ENCODE results near the gene ZNF283. TPM values are rescaled to one million over a fixed set of nuclear protein-coding genes. Genes with fewer than 3 reads are reported as not detected.
A peak's percentile ranks its signal among the peaks of the same experiment; 100 is the strongest.
"Not testable (repeated sequence)": the region's sequence is repeated elsewhere in the genome, so short reads cannot be mapped to it uniquely, and the experiment has no call there.

Gene ZNF283
- total RNA-seq, 1 experiment from 2014 or later = 8.2 TPM

DNA sequence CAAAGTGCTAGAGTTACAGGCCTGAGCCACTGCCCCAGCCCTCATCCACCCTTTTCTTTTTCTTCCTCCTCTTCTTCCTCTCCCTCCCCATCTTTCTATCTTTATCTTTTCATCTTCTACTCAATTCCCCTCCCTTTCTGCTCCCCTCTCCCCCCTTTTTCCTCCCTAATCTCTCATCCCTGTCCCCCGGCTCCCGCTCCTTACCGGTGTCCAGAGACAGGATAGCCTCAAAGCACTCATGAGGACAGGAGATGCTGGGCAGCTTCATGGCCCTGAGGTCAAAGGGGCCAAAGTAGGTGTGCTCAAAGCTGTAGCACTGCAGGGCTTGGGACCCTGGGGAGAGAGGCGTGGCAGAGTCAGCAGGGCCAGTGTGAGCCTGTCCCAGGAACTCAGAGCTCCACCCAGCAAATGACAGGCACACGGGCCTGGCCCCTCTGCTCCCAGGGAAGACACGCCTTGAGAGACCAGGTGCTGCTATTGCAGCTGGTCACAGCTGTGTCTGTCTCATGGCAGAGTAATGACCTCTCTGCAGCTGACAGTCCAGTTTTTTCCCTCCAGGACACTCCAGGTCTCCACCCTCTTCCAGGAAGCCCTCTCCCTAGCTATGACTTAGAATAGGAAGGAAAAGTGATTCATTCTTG is 27.5 kb upstream of the ZNF283 start:
- DNase-seq (ENCODE audit: low read depth) = peak; percentile 44

DNA sequence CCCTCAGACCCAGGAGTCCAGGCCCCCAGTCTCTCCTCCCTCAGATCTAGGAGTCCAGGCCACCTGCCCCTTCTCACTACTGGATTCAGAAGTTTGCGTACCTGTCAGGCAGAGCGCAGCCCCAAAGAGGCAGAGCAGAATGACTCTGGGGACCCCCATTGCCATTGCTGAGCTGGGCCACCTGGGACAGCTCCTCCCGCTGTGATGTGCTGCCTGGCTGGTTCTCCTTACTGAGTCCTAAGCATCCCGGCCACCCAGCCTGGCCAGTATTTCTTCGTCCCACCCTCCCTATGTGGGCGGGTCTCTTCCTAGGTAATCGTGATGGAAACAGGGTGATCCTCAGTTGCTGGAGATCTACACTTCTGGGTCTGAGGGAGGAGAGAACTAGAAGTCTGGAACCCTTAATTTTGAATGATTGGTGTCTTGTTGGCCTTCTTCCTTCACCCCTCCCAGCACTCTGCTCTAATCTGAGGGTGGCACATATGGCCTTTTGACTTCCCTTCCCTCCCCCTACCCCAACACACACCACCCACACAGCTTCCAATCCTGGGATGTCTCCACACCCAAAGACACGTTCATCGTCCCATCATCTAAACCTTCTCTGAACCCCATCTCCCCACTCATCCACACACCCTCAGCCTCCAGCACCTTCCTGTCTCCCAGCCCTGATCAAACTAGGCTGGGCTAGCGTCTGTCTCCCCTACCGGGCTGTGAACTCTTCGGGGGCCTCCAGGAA is 24.7 kb upstream of the ZNF283 start, which contains the start of gene LYPD5:
Gene LYPD5 (minus strand): TSS at position 232 of the 736 bp plus-strand sequence. CDS start 67 bp downstream, at position 165.
- DNase-seq (ENCODE audit: low read depth) = no peak

DNA sequence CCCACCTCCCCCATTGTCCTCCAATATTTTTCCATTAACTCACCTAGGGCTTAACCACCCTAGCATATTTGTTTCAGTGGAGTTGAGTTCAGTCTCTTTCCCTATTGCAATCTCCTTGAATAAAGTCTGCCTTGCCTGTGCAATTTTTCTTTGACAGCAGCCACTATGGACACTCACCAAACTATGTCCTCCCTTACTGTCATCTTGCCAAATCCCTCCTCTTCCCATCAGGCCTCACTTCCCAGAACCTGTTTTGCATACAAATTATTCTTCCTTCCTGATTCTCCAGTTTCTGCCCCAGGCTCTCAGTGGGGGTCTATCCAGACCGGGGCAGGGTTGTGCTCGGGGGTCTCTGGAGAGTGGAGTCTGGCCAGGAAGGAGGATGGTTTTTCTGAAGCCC is 22.7 kb upstream of the ZNF283 start:
- no peak for DNase-seq (ENCODE audit: low read depth)

DNA sequence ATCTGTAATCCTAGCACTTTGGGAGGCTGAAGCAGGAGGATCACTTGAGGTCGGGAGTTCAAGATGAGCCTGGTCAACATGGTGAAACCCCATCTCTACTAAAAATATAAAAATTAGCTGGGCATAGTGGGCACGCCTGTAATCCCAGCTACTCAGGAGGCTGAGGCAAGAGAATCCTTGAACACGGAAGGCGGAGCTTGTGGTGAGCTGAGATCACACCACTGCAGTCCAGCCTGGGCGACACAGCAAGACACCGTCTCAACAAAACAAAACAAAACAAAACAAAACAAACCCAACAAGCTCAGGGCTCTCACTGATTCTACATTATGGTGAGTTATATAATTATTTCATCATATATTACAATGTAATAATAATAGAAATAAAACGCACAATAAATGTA is 20.7 kb upstream of the ZNF283 start:
- not testable (repeated sequence) for DNase-seq (ENCODE audit: low read depth)

GRCh38 chr19:43806848-43807247 is 20.3 kb upstream of the ZNF283 start:
- DNase-seq (ENCODE audit: low read depth) = no peak

GRCh38 chr19:43807651-43808050 is 19.5 kb upstream of the ZNF283 start:
- DNase-seq (ENCODE audit: low read depth) = peak; percentile 55

GRCh38 chr19:43809762-43810696 is 17.1 kb upstream of the ZNF283 start:
- DNase-seq (ENCODE audit: low read depth) = peak; percentile 59

- DNase-seq (ENCODE audit: low read depth) = no peak
Measured at GRCh38 chr19:43811837-43812236, 15.3 kb upstream of the ZNF283 start.

- DNase-seq (ENCODE audit: low read depth) = no peak
Measured at GRCh38 chr19:43812259-43812658, 14.9 kb upstream of the ZNF283 start.

DNA sequence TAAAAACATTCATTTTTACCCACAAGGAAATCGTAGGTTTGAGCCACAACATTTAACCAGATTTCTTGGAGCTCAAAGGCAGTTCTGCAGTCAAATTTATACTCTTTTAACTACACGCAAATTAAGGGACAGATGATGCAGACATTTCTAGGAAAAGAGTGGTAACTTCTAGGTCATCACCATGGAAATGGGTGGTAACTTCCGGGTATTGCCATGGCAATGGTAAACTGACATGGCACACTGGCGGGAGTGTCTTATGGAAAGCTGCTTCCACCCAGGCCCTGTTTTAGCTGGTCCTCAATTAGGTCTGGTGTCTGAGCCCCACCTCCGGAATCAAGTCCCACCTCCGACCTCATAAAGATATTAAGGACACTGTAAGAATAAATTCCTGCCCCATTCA is 14.4 kb upstream of the ZNF283 start:
- no peak for DNase-seq (ENCODE audit: low read depth)

DNA sequence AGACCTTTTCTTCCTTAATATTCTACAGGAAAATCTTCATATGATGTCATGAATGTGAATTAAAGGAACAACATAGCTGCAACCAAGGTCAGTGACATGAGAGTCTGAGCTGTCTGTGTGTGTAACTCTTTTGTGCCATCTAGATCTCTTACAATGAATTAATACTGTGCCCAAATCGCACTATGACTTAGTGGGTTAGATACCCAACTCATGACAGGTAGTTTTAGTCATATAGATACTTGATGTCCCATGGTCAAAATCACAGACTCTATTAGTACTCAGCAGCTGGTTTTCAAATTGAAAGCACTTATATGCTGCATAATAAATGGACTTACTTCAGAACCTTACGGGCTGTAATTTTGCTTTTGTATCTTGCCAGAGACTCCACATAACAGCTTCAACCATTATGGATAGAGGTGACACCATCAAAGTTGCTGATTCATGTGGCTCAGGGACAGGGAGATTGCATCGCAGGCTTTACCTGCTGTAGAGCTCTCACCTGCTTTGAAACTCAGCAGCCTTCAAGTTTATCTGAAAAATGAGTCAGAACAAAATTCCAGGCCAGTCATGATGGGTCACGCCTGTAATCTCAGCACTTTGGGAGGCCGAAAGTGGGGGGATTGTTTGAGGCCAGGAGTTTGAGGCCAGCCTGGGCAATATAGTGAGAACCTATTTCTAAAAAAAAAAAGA is 12.3 kb upstream of the ZNF283 start:
- no peak for DNase-seq (ENCODE audit: low read depth)

DNA sequence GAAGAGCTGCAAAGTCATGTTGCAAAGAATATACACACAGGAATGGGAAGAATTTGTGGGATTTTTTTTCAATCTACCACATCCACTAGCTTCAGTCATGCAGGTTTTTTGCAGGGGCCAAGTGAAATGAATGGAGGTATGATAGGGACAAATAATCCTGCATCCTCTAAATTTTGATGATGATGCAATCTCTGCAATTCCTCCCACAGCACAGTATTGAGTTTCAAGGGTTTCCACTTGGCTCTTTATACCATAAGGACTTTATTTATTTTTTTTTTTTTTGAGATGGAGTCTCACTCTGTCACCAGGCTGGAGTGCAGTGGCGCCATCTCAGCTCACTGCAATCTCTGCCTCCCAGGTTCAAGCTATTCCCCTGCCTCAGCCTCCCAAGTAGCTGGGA is 9.7 kb upstream of the ZNF283 start:
- DNase-seq (ENCODE audit: low read depth) = not testable (repeated sequence)

DNA sequence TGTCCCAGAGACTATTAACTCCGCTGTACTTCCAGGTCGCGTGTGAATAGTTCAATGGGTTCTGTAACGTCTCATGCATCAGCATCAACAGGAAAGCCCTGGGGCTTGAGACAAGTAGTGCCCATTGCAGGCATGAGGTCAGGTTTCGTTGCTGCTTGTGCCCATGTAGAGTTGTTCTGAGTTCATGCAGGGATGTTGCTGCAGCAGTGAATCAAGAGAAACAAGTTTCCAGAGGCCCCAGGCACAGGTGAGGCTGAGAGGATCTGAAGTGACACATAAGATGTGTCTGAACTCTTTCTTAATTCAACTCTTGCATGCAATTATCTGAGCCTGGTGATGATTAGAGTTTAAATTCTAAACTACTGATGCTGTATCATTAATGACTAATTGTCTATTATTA is 8.6 kb upstream of the ZNF283 start:
- DNase-seq (ENCODE audit: low read depth) = no peak

DNA sequence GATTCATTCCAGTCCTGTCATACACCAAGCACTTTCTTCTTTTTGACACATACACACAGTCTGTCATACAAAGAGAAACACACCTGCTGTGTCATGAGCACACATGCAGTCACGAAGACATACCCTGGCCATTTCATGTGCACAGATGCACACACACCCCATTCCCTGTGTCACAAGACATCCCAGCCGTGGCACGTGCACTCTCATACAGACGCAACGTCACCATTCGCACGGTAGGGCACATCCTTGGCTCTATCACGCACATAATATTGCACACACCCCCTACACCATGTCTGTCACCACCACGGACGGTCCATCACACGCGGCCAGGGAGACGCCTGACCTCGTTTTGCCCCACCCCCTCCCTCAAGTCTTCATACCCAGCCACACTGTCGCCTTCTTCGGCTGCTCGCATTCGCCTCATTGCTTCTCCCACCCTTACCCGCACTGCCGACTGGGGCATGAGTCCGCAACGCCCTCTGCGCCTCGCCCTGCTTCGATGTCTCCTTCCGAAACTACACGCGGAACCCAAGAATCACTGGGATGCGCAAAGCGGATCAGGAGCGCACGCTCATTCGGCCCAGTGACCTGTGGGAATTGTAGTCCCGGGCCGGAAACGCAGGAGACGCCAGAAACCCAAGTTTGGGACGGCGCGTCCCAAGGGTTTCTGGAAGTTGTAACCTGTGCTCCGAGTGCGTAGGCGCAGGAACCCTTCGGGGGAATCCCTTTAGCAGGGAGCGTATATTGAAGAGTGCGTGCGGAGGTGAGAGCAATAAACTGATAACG is 6.8 kb upstream of the ZNF283 start:
- DNase-seq (ENCODE audit: low read depth) = no peak

- no peak for DNase-seq (ENCODE audit: low read depth)
Measured at GRCh38 chr19:43820884-43821215, 6.3 kb upstream of the ZNF283 start.

DNA sequence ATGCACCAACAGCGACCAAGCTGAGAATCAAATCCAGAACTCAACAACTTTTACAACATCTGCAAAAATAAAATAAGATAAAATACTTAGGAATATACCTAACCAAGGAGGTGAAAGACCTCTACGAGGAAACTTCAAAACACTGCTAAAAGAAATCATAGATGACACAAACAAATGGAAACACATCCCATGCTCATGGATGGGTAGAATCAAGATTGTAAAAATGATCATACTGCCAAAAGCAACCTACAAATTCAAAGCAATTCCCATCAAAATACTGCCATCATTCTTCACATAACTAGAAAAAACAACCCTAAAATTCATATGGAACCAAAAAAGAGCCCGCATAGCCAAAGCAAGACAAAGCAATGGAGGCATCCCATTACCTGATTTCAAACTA is 3.3 kb upstream of the ZNF283 start:
- DNase-seq (ENCODE audit: low read depth) = not testable (repeated sequence)

- not testable (repeated sequence) for DNase-seq (ENCODE audit: low read depth)
Measured at GRCh38 chr19:43824572-43824971, 2.5 kb upstream of the ZNF283 start.

DNA sequence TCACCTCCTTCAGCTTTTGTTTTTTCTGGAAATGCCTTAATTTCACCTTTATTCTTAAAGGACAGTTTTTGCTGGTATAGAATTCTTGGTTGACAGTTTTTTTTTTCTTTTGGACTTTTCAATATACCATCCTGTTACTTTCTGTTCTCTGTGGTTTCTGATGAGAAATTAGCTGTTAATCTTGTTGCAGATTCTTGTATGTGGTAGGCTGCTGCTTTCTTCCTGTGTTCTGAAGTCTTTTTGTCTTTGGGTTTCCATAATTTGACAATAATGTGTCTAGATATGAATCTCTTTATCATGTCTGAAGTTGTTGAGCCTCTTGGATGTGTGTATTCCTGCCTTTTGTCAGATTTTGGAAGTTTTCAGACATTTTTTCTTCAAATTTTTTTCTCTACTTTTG is 12.0 kb downstream of the ZNF283 start:
- no peak for DNase-seq (ENCODE audit: low read depth)

- DNase-seq (ENCODE audit: low read depth) = no peak
Measured at GRCh38 chr19:43842007-43842406, 14.9 kb downstream of the ZNF283 start.

DNA sequence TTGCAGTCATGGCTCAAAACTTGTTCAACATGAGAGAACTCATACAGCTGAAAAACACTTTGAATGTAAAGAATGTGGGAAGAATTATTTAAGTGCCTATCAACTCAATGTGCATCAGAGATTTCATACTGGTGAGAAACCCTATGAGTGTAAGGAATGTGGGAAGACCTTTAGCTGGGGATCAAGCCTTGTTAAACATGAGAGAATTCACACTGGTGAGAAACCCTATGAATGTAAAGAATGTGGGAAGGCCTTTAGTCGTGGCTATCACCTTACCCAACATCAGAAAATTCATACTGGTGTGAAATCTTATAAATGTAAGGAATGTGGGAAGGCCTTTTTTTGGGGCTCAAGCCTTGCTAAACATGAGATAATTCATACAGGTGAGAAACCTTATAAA is 20.1 kb downstream of the ZNF283 start:
- DNase-seq (ENCODE audit: low read depth) = no peak

DNA sequence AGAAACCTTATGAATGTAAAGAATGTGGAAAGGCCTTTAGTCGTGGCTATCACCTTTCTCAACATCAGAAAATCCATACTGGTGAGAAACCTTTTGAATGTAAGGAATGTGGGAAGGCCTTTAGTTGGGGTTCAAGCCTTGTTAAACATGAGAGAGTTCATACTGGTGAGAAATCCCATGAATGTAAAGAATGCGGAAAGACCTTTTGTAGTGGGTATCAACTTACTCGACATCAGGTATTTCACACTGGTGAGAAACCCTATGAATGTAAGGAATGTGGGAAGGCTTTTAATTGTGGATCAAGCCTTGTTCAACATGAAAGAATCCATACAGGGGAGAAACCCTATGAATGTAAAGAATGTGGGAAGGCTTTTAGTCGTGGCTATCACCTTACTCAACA is 20.8 kb downstream of the ZNF283 start:
- DNase-seq (ENCODE audit: low read depth) = no peak

Data from LHCN-M2 (cell line).